ENCODE results near the gene MST1R.
"Not testable (repeated sequence)": the region's sequence is repeated elsewhere in the genome, so short reads cannot be mapped to it uniquely, and the experiment has no call there.

MST1R gene

GRCh38 chr3:49940667-49941249 lies 37.1 kb upstream of the MST1R start:
- Histone ChIP-seq H2AFZ (ENCODE audit: low read depth, low read length) (peak overlapping the region; percentile 90), H3K36me3 (ENCODE audit: insufficient read depth, low read length) (peaks cover 17% of the 10 kb centered on the region), H3K4me3 (ENCODE audit: low read depth in 1 of 2, low read length in 2 of 2) (peak overlapping the region; percentile 96 to 97; a peak in 3 of 4 replicates), H3K27me3 (ENCODE audit: insufficient read depth, low read length, poor library complexity) (no peaks in the 10 kb centered on the region), H3K27ac (ENCODE audit: low read length) (peak overlapping the region; percentile 86), H3K4me1 (ENCODE audit: insufficient read depth, low read length) (peaks cover 30% of the 10 kb centered on the region), H3K9ac (ENCODE audit: low read depth, low read length) (peak overlapping the region; percentile 85), H3K9me3 (ENCODE audit: insufficient read depth, low read length, severe bottlenecking) (no peaks in the 10 kb centered on the region), H3K4me2 (ENCODE audit: insufficient read depth, low read length) (peak overlapping the region; percentile 78), H3K79me2 (ENCODE audit: insufficient read depth, low read length) (peaks cover 58% of the 10 kb centered on the region), H4K20me1 (ENCODE audit: insufficient read depth, low read length) (peaks cover 30% of the 10 kb centered on the region)
- TF ChIP-seq, protein P1, sequence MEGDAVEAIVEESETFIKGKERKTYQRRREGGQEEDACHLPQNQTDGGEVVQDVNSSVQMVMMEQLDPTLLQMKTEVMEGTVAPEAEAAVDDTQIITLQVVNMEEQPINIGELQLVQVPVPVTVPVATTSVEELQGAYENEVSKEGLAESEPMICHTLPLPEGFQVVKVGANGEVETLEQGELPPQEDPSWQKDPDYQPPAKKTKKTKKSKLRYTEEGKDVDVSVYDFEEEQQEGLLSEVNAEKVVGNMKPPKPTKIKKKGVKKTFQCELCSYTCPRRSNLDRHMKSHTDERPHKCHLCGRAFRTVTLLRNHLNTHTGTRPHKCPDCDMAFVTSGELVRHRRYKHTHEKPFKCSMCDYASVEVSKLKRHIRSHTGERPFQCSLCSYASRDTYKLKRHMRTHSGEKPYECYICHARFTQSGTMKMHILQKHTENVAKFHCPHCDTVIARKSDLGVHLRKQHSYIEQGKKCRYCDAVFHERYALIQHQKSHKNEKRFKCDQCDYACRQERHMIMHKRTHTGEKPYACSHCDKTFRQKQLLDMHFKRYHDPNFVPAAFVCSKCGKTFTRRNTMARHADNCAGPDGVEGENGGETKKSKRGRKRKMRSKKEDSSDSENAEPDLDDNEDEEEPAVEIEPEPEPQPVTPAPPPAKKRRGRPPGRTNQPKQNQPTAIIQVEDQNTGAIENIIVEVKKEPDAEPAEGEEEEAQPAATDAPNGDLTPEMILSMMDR (IDR thresholded peaks at IDR 0.05; ENCODE audit: borderline replicate concordance, extremely low read depth, low read length, poor library complexity, severe bottlenecking) = no peak
- no peak for TF ChIP-seq EZH2 (IDR thresholded peaks at IDR 0.05; ENCODE audit: borderline replicate concordance, low read depth, low read length, severe bottlenecking)
- no peak for DNase-seq
- ATAC-seq (ENCODE audit: insufficient read depth, low read depth) = no peak

DNA sequence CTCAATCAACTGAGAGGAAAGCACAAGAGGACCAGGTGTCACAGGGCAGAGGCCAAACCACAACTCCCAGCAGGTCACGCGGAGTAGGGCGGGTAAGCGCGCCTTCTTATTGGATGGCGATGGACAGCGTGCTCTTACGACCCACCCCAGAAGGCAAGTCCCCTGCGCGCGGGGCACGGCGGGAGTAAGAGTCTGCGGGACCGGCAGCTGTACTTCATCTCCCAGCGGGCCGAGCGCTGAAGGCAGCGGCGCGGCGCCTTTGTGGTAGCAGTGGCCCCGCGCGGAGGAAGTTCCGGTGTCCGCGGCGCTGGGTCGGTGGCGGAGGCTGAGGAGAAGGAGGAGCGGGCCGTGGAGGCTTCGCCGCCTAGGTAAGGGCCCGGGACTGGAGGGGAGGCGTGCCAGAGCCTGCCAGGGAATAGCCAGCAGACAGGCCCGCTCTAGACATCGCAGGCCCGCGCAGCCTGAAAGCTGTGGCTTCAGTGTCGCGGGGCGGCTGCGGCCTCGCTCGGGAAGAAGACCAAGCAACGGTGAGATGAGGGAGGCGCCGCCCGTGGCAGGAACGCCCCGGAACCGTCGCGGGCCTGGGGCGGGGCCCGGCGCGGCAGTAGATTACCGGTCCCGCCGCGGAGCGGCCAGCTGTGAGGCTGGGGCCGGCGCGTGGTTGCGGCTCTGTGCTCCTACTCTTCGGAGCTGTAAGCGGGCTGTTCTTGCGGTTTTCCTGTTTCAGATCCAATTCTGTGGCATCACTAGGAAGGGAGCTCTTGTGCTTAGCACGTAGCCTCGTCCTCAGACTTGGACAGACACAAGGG lies 36.4 kb upstream of the MST1R start, which contains the start of gene RBM6:
Gene RBM6 (plus strand): TSS at position 293 of the 809 bp plus-strand sequence. CDS start 22,492 bp downstream, outside the sequence.
- Histone ChIP-seq H2AFZ (ENCODE audit: low read depth, low read length) (peak within 1 kb of the TSS; percentile 90), H3K4me2 (ENCODE audit: insufficient read depth, low read length) (peak within 1 kb of the TSS; percentile 78), H4K20me1 (ENCODE audit: insufficient read depth, low read length) (peaks cover 24% of the 10 kb centered on the region), H3K9ac (ENCODE audit: low read depth, low read length) (peak within 1 kb of the TSS; percentile 85), H3K9me3 (ENCODE audit: insufficient read depth, low read length, severe bottlenecking) (no peaks in the 10 kb centered on the region), H3K36me3 (ENCODE audit: insufficient read depth, low read length) (peaks cover 14% of the 10 kb centered on the region), H3K4me3 (ENCODE audit: low read depth in 1 of 2, low read length in 2 of 2) (peak within 1 kb of the TSS; percentile 96 to 97; a peak in 3 of 4 replicates), H3K27me3 (ENCODE audit: insufficient read depth, low read length, poor library complexity) (no peaks in the 10 kb centered on the region), H3K27ac (ENCODE audit: low read length) (peak within 1 kb of the TSS; percentile 90), H3K4me1 (ENCODE audit: insufficient read depth, low read length) (peaks cover 30% of the 10 kb centered on the region), H3K79me2 (ENCODE audit: insufficient read depth, low read length) (peaks cover 51% of the 10 kb centered on the region)
- TF ChIP-seq, protein P1 (IDR thresholded peaks at IDR 0.05; ENCODE audit: borderline replicate concordance, extremely low read depth, low read length, poor library complexity, severe bottlenecking) = peak; percentile 4
- no peak for TF ChIP-seq EZH2 (IDR thresholded peaks at IDR 0.05; ENCODE audit: borderline replicate concordance, low read depth, low read length, severe bottlenecking)
- peak; percentile 97 for DNase-seq
- ATAC-seq (ENCODE audit: insufficient read depth, low read depth) = peak; percentile 98

GRCh38 chr3:49937090-49937489 lies 33.4 kb upstream of the MST1R start:
- H3K9ac ChIP-seq (ENCODE audit: low read depth, low read length) = no peak overlapping the region
- H3K36me3 ChIP-seq (ENCODE audit: insufficient read depth, low read length) = no peaks in the 10 kb centered on the region; the same call in 1 of the 2 replicates
- no peaks in the 10 kb centered on the region for H3K27me3 ChIP-seq (ENCODE audit: insufficient read depth, low read length, poor library complexity)
- H3K4me3 ChIP-seq (ENCODE audit: low read depth in 1 of 2, low read length in 2 of 2) = no peak overlapping the region
- H3K4me1 ChIP-seq (ENCODE audit: insufficient read depth, low read length) = peaks cover 24% of the 10 kb centered on the region
- H3K9me3 ChIP-seq (ENCODE audit: insufficient read depth, low read length, severe bottlenecking) = no peaks in the 10 kb centered on the region
- DNase-seq (no peak), ATAC-seq (ENCODE audit: insufficient read depth, low read depth) (no peak)
- H3K4me2 ChIP-seq (ENCODE audit: insufficient read depth, low read length) = no peak overlapping the region
- H3K27ac ChIP-seq (ENCODE audit: low read length) = no peak overlapping the region
- no peak for TF ChIP-seq EZH2 (IDR thresholded peaks at IDR 0.05; ENCODE audit: borderline replicate concordance, low read depth, low read length, severe bottlenecking)
- TF ChIP-seq, protein P1 (IDR thresholded peaks at IDR 0.05; ENCODE audit: borderline replicate concordance, extremely low read depth, low read length, poor library complexity, severe bottlenecking) = no peak
- H4K20me1 ChIP-seq (ENCODE audit: insufficient read depth, low read length) = peaks cover 10% of the 10 kb centered on the region
- no peak overlapping the region for H2AFZ ChIP-seq (ENCODE audit: low read depth, low read length)
- peaks cover 22% of the 10 kb centered on the region for H3K79me2 ChIP-seq (ENCODE audit: insufficient read depth, low read length)

GRCh38 chr3:49932281-49932680 lies 28.6 kb upstream of the MST1R start:
- not testable (repeated sequence) for H3K9ac ChIP-seq (ENCODE audit: low read depth, low read length); ATAC-seq (ENCODE audit: insufficient read depth, low read depth); H3K27me3 ChIP-seq (ENCODE audit: insufficient read depth, low read length, poor library complexity)

More at GRCh38 chr3:49932281-49932680, 28.6 kb upstream of the MST1R start:
- not testable (repeated sequence) for DNase-seq; H3K4me3 ChIP-seq (ENCODE audit: low read depth in 1 of 2, low read length in 2 of 2); H4K20me1 ChIP-seq (ENCODE audit: insufficient read depth, low read length); H3K4me2 ChIP-seq (ENCODE audit: insufficient read depth, low read length); H3K27ac ChIP-seq (ENCODE audit: low read length); H3K36me3 ChIP-seq (ENCODE audit: insufficient read depth, low read length); H3K9me3 ChIP-seq (ENCODE audit: insufficient read depth, low read length, severe bottlenecking); H2AFZ ChIP-seq (ENCODE audit: low read depth, low read length)
- Histone ChIP-seq H3K79me2 (ENCODE audit: insufficient read depth, low read length) (peaks cover 16% of the 10 kb centered on the region), H3K4me1 (ENCODE audit: insufficient read depth, low read length) (peaks cover 24% of the 10 kb centered on the region)
